Esophagus mucosa (tissue), 1 donor: ENCODE results near the gene MAPK4. TPM values are rescaled to one million over a fixed set of nuclear protein-coding genes. Genes with fewer than 3 reads are reported as not detected.
A peak's percentile ranks its signal among the peaks of the same experiment; 100 is the strongest.

Source experiments
- ATAC-seq: fragments of 200-7000 bp; cut with Tn5 transposase; one replicate; pipeline ENCODE4 v1.9.1; 2020
- total RNA-seq: library from RNA; stranded (reverse); gene quantifications from one replicate; pipeline ENCODE4 v1.2.4, GENCODE V29; 2023
- donor health status: DM: yes; HTN: yes; CAD: no.

MAPK4 gene
- total RNA-seq, 1 donor from 2014 or later: 0.12 TPM

GRCh38 chr18:50722311-50722710 is 162.4 kb downstream of the MAPK4 start:
- ATAC-seq: peak; percentile 19

DNA sequence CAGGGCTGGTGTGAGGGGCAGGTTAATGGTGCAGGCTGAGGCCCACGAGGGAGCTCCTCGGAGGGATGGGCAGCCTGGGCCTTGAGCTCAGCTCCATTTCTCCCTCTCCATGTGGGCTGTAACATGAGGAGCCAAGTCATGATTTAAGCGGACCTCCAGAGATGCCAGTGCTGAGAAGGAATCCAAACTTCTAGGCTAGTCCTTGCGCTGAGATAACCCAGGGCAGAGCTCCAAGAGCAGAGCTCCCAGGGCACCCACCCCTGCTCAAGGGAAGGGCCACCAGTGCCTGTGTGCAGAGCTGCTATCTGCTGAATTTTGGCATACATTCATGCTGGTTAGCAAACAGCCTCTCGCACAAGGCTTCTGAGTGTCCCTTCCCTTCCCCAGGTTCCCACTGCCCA is 164.9 kb downstream of the MAPK4 start:
- no peak for ATAC-seq

DNA sequence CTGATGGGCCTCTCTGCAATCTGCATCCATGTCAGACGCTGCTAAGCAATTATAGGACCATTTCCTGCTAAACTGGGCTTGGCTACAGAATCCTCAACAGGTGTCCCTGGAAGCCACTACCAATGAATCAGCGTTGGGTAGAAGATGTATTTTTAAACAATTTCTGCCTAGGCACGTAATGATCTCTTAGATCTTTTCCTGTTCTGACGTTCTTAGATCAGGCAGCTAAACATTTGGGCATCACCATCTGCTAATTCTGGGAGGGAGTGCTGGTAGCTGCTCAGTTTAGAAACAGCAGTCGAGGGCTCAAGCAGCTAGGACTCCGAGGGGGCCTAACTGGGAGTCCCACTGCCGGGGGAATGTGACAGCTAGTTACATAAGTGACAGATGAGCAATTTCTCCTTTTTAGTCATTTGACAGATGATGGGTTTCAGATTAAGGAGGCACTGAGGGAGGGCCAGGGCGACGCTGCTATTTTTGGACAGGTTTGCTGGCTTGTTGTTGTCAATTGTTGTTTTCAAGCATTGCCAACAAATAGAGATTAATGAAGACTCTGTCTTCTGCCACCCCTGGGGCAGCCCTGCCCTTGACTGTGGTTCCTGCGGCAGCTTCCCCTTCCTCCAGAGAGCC is 167.2 kb downstream of the MAPK4 start:
- no peak for ATAC-seq

DNA sequence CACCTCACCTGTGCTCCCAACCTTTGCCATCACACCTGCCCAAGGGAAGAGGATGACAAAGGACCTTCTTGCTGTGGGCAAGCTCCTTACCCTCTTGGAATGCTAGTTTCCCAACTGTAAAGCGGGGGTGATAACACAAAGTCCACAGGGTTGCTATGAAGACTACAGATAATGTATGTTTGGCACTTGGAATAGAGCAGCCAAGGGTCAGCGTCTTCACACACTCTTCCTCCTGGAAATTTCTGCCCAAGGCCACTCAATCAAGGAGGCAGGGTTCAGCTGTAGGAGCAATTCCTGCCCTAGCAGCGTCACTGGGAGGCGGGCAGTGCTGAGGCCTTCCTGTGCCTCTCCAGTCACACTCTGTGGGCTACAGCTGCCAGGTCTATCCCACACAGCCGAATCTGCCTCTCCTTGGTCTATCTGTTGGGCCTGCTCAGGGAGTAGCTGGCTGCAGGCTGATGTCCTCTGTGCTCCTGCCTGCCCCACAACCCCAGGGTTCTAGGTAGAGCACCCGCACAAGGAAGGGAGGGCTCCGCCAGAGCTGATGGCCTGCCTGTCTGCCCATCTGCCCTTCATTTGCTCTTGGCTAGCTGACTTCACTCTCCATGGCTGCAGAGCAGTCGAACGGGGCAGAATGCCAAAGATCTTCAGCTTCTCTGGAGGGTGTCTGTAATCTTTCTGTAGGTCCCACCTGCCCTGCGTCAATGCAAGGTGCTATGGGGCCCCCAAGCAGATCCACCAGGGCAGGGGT is 168.0 kb downstream of the MAPK4 start:
- ATAC-seq: no peak

DNA sequence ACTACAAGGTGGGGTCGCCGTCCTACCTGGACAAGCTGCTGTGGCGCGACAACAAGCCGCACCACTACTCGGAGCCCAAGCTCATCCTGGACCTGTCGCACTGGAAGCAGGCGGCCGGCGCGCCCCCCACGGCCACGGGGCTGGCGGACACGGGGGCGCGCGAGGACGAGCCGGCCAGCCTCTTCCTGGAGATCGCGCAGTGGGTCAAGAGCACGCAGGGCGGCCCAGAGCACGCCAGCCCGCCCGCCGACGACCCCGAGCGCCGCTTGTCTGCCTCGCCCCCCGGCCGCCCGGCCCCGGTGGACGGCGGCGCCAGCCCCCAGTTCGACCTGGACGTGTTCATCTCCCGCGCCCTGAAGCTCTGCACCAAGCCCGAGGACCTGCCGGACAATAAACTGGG is 169.5 kb downstream of the MAPK4 start:
- no peak for ATAC-seq

GRCh38 chr18:50729986-50730385 is 170.1 kb downstream of the MAPK4 start:
- ATAC-seq: no peak

DNA sequence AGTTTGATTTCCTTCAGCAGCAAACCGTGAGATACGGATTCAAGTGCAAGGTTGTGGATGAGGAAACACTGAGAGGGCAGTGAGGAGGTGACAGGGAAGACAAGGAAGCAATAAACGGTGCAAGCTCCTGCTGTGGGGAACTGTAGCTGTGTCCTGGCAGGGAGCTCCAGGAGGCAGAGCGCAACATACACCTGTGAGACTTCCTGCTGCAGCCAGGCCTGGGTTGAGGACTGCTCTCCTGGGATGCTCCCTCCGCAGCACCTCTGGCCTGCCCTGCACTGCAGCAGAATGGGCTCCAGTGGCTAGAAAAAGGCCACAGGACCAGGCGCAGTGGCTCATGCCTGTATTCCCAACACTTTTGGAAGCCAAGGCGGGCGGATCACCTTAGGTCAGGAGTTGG is 174.5 kb downstream of the MAPK4 start:
- ATAC-seq: no peak

DNA sequence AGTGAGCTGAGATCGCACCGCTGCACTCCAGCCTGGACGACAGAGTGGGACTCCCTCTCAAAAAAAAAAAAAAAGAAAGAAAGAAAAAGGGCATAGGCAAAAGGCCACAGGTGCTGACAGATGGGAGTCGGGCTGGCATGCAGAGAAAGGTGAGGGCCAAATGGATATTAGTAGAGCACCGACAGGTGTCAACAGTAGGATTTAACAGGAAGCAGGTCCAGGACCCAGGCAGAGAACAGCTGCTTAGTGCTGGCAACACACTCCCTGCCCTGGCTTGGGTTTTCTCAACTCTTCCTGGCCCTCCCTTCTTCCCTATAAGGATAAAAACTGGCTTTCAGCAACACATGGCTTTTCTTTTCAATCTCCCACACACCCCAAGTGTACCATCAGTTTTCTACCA is 175.0 kb downstream of the MAPK4 start:
- ATAC-seq: no peak

GRCh38 chr18:50737127-50737526 is 177.2 kb downstream of the MAPK4 start:
- no peak for ATAC-seq

- no peak for ATAC-seq
These were observed 178.3 kb downstream of the MAPK4 start for GRCh38 chr18:50738098-50738757.

DNA sequence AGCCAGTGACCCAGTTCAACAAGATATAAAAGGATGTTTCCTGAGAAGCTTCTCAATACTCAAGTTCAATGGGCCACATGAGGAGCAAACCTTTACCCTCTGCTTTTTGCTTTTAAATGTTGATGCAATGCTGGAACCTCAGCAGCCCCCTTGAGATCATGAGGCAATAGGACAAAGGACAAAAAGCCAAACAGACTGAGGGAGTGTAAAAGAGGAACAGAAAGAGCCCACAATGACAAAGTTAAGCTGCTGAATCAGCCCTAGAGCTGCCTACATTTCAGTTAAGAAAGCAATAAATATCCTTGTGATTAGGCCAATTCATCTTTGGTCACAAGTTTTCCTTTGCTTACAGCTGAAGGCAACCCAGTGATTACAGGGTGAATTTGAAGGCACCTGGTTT is 183.1 kb downstream of the MAPK4 start:
- no peak for ATAC-seq

GRCh38 chr18:50744253-50744652 is 184.4 kb downstream of the MAPK4 start:
- no peak for ATAC-seq

DNA sequence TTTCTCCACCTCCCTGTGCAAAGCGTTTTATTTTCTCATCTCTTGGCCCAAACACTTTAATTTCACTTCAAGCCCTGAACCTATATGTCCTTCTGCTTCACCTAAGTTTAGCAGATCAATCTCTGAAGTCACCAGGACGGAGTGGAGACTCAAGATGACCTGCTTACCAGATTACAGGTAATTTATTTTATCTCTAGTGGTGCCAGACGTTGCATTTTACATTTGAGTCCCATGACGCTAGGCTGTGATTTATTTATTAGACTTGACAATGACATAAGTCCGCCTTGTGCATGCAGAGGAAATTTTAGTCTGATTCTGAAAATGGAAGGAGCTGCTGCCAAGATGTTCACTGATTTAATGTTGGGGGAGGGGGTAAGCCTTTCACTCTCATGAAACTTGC is 186.1 kb downstream of the MAPK4 start:
- no peak for ATAC-seq

DNA sequence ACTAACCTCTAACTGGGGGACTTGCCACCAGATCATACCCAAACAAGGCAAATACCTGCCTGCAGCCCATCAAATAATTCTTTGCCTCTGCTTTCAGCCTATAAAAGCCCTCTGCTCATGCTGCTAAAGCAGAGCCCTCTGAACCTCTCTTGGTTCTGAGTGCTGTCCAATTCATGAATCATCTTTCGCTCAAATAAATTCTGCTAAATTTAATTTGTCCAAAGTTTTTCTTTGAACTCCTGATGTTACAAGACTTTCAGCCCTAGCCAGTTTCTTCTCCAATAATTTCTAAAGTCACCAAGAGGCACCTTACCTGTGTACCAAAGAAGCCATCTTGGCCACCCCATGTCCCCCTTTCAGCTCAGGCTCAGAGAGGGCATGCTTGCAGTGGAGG is 188.0 kb downstream of the MAPK4 start:
- ATAC-seq: no peak

GRCh38 chr18:50748243-50749229 is 188.6 kb downstream of the MAPK4 start:
- ATAC-seq: no peak

- ATAC-seq: no peak
These were observed 189.5 kb downstream of the MAPK4 start for GRCh38 chr18:50749421-50749820.

GRCh38 chr18:50749945-50750344 is 190.1 kb downstream of the MAPK4 start:
- no peak for ATAC-seq

DNA sequence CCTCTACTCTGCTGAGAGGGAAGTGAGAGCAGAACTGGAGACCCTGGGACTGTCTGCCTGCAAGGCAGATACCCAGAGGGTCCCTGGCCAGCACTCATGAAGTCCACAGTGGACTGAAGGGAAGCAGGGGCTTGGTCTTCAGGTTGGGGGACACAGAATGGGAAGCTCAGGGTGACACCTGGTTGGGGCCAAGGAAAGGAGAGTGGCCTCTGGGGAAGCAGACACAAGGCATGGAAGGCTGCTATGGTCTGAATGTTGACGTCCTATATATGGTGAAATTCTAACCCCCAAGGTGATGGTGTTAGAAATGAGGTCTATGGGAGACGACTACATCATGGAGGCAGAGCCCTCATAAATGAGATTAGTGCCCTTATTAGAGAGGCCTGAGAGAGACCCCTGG is 190.7 kb downstream of the MAPK4 start:
- no peak for ATAC-seq

- ATAC-seq: no peak
These were observed 191.6 kb downstream of the MAPK4 start for GRCh38 chr18:50751490-50751889.

DNA sequence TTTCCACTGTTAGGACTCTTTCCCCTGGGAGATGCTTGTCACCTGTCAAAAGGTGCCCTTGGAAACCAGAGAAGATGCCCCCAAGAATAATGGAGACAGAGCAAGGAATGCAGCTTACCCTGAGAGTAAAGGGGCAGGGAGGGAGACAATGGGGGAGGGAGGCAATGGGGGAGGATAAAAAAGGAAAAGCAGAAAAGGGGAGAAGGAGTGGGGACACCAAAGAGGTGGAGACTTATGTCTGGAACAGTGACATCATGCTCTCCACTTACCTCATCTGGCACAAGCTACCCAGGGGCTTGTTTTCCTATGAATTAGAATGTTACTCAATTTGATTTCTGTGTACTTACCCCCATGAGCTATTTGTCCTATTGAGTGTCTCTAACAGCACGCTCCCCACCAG is 192.1 kb downstream of the MAPK4 start:
- no peak for ATAC-seq

DNA sequence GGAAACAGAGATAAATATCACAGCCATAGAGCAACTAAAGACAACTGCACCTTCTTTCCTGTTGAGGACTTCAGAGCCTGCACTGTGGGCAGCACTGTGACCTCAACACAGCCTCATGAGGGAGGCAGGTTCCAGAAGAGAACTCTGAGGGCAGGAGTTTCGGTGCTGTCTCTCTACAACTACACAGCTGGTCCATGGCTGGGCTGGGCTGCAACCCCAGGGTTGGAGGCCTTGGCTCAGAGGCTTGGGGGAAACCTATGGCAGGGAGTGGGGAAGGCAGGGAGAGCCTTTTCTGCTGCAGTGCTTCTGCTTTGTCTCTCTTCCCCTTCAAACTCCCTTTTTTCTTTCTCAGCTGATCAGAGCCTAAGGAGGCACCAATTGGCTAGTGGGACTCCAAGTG is 193.4 kb downstream of the MAPK4 start:
- no peak for ATAC-seq

DNA sequence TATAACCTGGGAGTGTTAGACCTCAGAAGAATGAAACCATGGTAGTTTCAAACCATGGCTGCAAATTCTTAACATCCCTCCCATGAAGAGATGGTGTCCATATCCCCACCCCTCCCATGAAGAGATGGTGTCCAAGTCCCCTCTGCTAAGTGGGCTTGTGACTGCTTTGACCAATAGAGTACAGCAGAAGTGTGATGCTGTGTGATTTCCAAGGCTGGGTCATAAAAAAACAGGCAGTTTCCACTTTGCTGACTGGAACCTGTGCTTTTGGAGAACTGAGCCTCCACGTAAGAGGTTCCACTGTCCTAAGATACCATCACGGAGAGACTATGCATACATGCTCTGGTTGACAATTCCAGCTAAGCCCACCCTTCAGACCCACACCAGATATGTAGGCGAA is 194.4 kb downstream of the MAPK4 start:
- no peak for ATAC-seq

DNA sequence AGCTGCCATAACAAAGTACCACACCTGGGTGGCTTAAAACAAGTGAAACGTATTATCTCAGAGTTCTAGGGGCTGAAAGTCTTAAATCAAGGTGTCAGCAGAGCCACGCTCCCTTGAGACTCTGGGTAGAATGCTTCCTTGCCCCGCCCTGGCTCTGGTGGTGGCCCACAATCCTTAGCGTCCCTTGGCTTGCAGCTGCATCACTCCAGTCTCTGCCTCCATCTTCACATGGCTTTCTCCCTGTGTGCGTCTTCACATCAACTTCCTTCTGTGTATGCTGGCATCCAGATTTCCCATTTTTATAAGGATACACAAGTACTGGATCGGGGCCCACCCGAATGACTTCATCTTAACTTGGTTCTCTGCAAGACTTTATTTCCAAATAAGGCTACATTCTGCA is 197.5 kb downstream of the MAPK4 start:
- no peak for ATAC-seq
